Measurements from ENCODE around the gene ATAD3A. TPM values are rescaled to one million over a fixed set of nuclear protein-coding genes. Genes with fewer than 3 reads are reported as not detected.

The ATAD3A gene
- total and polyA plus RNA-seq, 9 of the 15 experiments (the other 6 are each of a cell fraction or from before 2014, with no cell fraction given): 0.10 to 173 (median 36.7) TPM

DNA sequence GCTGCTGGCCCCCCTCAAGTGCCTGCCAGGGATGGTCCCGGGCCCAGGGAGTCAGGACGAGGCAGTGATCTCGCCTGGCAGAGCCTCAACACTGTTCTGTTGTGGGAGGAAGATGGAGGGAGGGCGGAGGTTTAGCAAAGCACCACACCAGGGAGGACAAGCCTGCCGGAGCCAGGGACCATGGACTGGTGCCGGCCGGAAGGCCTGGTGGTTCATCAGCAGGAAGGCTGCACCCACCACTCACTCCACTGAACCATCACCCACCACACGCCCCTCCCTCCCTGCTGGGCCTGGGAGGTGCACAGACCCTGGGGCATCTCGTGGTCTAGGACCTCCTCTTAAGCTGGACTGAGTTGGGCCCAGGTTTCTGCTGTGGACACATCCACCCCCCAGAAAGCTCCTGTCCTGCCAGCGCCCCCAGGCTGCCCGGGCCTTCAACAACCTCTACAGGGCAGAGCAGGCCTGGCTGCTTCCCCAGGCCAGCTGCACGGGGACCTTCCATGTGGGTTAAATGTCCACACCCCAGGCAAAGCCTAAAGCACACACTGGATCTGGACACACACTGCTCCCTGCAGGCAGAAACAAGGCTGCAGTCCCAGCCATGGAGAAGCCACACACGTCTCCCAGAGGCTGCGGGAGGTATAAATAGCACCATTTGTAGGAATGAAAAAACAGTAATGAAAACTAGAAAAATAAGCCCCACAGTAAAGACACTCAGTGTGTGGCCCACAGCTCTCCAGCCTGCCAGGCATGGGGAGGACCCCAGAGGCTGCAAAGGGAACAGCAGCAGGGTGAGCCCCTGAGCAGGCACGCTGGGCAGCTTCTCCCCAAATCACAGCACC, 38.9 kb downstream of the ATAD3A start:
- H3K4me2 ChIP-seq (ENCODE audit: insufficient read depth, low read length): no peak overlapping the region
- H3K27me3 ChIP-seq (ENCODE audit: control insufficient read depth in 2 of 2, insufficient read depth in 2 of 2, low read length in 2 of 2): no peaks in the 10 kb centered on the region
- H4K20me1 ChIP-seq (replicated peaks; ENCODE audit: control insufficient read depth, insufficient read depth, low read length): peaks cover 28% of the 10 kb centered on the region
- no peak overlapping the region for H3K4me3 ChIP-seq
- H2AFZ ChIP-seq (ENCODE audit: low read depth, low read length): no peak overlapping the region
- ChIA-PET CTCF (ENCODE audit: low intra/inter-chr PET ratio) (no interaction called here), POLR2A (interaction anchor here (1.0 to 1.5 kb wide), 2 partner anchors 12 to 22 kb away, joined by 3 read pairs; no protein-coding TSS in a partner anchor)
- no TSS peak for BruUV-seq (replicated peaks)
- FAIRE-seq (no peak), ATAC-seq (peak; percentile 78), DNase-seq (ENCODE audit: extremely low read depth in 1 of 4, low spot score in 3 of 4) (peak in 2 of 4 experiments; percentile 43 to 56)
- H3K4me1 ChIP-seq (replicated peaks in 1 of 2; ENCODE audit: control insufficient read depth in 2 of 2, insufficient read depth in 2 of 2, low read length in 2 of 2): peaks cover 0 to 50% of the 10 kb centered on the region in 2 experiments; a peak in 3 of 5 replicates
- no peak overlapping the region for H3K27ac ChIP-seq (ENCODE audit: extremely low read depth, low read depth, low read length)
- 89% methylated on average over 14 of the region's 15 CpGs for WGBS (ENCODE audit: insufficient coverage, low coverage, missing lambda C conversion rate)
- H3K79me2 ChIP-seq (ENCODE audit: control insufficient read depth, insufficient read depth, low read length): peaks cover 51% of the 10 kb centered on the region
- intact Hi-C loops (cut with micrococcal nuclease): no loop called here
- H3K9me3 ChIP-seq (replicated peaks; ENCODE audit: control insufficient read depth, insufficient read depth, low read depth, low read length): no peaks in the 10 kb centered on the region
- peak overlapping the region in 1 of 2 experiments; percentile 67; a peak in 2 of 4 replicates for H3K9ac ChIP-seq (ENCODE audit: insufficient read depth in 1 of 2, low read depth in 2 of 2, low read length in 2 of 2)
- peaks cover 7% of the 10 kb centered on the region for H3K9me1 ChIP-seq (ENCODE audit: control insufficient read depth, insufficient read depth, low read length)
- peaks cover 62% of the 10 kb centered on the region; the same call in 2 of the 3 replicates for H3K36me3 ChIP-seq (ENCODE audit: control insufficient read depth, insufficient read depth, low read length)
- in situ Hi-C loops (cut with MboI): no loop called here
- TF ChIP-seq PCBP2 (IDR thresholded peaks at IDR 0.05; ENCODE audit: low read depth, low read length, poor library complexity, severe bottlenecking): no peak
- TF ChIP-seq, protein P1, sequence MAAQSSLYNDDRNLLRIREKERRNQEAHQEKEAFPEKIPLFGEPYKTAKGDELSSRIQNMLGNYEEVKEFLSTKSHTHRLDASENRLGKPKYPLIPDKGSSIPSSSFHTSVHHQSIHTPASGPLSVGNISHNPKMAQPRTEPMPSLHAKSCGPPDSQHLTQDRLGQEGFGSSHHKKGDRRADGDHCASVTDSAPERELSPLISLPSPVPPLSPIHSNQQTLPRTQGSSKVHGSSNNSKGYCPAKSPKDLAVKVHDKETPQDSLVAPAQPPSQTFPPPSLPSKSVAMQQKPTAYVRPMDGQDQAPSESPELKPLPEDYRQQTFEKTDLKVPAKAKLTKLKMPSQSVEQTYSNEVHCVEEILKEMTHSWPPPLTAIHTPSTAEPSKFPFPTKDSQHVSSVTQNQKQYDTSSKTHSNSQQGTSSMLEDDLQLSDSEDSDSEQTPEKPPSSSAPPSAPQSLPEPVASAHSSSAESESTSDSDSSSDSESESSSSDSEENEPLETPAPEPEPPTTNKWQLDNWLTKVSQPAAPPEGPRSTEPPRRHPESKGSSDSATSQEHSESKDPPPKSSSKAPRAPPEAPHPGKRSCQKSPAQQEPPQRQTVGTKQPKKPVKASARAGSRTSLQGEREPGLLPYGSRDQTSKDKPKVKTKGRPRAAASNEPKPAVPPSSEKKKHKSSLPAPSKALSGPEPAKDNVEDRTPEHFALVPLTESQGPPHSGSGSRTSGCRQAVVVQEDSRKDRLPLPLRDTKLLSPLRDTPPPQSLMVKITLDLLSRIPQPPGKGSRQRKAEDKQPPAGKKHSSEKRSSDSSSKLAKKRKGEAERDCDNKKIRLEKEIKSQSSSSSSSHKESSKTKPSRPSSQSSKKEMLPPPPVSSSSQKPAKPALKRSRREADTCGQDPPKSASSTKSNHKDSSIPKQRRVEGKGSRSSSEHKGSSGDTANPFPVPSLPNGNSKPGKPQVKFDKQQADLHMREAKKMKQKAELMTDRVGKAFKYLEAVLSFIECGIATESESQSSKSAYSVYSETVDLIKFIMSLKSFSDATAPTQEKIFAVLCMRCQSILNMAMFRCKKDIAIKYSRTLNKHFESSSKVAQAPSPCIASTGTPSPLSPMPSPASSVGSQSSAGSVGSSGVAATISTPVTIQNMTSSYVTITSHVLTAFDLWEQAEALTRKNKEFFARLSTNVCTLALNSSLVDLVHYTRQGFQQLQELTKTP (IDR thresholded peaks at IDR 0.05; ENCODE audit: low read depth in 1 of 2, partially characterized antibody in 2 of 2): no peak
- TF ChIP-seq HOXB6 (CRISPR knock-in tag; IDR thresholded peaks at IDR 0.05; ENCODE audit: borderline replicate concordance): no peak
- TF ChIP-seq XRCC5 (IDR thresholded peaks at IDR 0.05; ENCODE audit: low read depth, low read length): no peak
- TF ChIP-seq, protein P2, sequence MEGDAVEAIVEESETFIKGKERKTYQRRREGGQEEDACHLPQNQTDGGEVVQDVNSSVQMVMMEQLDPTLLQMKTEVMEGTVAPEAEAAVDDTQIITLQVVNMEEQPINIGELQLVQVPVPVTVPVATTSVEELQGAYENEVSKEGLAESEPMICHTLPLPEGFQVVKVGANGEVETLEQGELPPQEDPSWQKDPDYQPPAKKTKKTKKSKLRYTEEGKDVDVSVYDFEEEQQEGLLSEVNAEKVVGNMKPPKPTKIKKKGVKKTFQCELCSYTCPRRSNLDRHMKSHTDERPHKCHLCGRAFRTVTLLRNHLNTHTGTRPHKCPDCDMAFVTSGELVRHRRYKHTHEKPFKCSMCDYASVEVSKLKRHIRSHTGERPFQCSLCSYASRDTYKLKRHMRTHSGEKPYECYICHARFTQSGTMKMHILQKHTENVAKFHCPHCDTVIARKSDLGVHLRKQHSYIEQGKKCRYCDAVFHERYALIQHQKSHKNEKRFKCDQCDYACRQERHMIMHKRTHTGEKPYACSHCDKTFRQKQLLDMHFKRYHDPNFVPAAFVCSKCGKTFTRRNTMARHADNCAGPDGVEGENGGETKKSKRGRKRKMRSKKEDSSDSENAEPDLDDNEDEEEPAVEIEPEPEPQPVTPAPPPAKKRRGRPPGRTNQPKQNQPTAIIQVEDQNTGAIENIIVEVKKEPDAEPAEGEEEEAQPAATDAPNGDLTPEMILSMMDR (IDR thresholded peaks at IDR 0.05 in 2 of 3, conservative IDR thresholded peaks at IDR 0.05 in 1 of 3; ENCODE audit: insufficient read depth in 2 of 3, low read depth in 1 of 3, low read length in 3 of 3): peak; percentile 60 to 93 (median 65)
- TF ChIP-seq, protein P3, sequence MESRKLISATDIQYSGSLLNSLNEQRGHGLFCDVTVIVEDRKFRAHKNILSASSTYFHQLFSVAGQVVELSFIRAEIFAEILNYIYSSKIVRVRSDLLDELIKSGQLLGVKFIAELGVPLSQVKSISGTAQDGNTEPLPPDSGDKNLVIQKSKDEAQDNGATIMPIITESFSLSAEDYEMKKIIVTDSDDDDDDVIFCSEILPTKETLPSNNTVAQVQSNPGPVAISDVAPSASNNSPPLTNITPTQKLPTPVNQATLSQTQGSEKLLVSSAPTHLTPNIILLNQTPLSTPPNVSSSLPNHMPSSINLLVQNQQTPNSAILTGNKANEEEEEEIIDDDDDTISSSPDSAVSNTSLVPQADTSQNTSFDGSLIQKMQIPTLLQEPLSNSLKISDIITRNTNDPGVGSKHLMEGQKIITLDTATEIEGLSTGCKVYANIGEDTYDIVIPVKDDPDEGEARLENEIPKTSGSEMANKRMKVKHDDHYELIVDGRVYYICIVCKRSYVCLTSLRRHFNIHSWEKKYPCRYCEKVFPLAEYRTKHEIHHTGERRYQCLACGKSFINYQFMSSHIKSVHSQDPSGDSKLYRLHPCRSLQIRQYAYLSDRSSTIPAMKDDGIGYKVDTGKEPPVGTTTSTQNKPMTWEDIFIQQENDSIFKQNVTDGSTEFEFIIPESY (CRISPR knock-in tag; IDR thresholded peaks at IDR 0.05): peak; percentile 94
- no peak for TF ChIP-seq SAFB (IDR thresholded peaks at IDR 0.05; ENCODE audit: borderline replicate concordance, low read depth, low read length)
- TF ChIP-seq POLR2G (IDR thresholded peaks at IDR 0.05; ENCODE audit: low read depth, low read length): peak; percentile 63
- TF ChIP-seq, protein P4, sequence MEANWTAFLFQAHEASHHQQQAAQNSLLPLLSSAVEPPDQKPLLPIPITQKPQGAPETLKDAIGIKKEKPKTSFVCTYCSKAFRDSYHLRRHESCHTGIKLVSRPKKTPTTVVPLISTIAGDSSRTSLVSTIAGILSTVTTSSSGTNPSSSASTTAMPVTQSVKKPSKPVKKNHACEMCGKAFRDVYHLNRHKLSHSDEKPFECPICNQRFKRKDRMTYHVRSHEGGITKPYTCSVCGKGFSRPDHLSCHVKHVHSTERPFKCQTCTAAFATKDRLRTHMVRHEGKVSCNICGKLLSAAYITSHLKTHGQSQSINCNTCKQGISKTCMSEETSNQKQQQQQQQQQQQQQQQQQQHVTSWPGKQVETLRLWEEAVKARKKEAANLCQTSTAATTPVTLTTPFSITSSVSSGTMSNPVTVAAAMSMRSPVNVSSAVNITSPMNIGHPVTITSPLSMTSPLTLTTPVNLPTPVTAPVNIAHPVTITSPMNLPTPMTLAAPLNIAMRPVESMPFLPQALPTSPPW (CRISPR knock-in tag; IDR thresholded peaks at IDR 0.05): no peak
- TF ChIP-seq MCM3 (IDR thresholded peaks at IDR 0.05): no peak

All from K562 (cell line).